HS-27A (cell line): ENCODE data around the gene ZNF544.
"Not testable (repeated sequence)": the region's sequence is repeated elsewhere in the genome, so short reads cannot be mapped to it uniquely, and the experiment has no call there.

Experiments
- DNase-seq: peaks from one replicate; pipeline ENCODE4 v3.0.0-alpha.2; 2012; ENCODE audit warnings: low read depth, missing footprints

ZNF544 gene

DNA sequence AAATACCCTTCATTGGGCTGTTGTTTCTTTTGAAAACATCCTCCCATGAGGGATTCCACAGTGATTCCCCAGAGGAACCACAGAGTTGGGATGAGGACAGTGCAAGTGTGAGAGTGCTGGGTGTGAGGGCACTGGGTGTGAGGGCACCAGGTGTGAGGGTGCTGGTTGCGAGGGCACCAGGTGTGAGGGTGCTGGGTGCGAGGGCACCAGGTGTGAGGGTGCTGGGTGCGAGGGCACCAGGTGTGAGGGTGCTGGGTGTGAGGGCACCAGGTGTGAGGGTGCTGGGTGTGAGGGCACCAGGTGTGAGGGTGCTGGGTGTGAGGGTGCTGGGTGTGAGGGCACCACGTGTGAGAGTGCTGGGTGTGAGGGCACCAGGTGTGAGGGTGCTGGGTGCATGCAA, 29.5 kb downstream of the ZNF544 start:
- DNase-seq = not testable (repeated sequence)

DNA sequence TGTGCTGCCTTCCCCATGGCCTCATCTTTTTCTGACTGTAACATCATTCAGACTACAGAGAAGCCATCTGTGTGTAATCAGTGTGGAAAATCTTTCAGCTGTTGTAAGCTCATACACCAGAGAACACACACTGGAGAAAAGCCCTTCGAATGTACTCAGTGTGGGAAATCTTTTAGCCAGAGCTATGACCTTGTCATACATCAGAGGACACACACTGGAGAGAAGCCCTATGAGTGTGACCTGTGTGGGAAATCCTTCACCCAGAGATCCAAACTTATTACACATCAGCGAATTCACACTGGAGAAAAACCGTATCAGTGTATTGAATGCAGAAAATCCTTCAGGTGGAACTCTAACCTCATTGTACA, 32.9 kb downstream of the ZNF544 start:
- DNase-seq = no peak

DNA sequence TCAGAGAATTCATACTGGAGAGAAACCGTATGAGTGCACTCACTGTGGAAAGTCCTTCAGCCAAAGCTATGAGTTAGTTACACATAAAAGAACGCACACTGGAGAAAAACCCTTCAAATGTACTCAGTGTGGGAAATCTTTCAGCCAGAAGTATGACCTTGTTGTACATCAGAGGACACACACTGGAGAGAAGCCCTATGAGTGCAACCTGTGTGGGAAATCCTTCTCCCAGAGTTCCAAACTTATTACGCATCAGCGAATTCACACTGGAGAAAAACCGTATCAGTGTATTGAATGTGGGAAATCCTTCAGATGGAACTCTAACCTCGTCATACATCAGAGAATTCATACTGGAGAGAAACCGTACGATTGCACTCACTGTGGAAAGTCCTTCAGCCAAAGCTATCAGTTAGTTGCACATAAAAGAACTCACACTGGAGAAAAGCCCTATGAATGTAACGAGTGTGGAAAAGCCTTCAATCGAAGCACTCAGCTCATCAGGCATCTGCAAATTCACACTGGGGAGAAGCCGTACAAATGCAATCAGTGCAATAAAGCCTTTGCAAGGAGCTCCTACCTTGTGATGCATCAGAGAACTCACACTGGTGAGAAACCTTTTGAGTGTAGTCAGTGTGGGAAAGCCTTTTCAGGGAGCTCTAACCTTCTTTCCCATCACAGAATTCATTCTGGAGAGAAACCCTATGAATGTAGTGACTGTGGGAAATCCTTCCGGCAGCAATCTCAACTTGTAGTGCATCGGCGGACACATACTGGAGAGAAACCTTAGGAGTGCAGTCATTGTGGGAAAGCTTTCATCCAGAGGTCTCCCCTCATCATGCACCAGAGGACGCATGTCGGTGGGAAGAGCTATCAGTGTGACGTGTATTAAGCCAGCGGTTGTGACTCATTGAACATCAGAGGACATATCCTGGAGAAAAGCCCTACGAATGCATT, 33.5 kb downstream of the ZNF544 start:
- no peak for DNase-seq

DNA sequence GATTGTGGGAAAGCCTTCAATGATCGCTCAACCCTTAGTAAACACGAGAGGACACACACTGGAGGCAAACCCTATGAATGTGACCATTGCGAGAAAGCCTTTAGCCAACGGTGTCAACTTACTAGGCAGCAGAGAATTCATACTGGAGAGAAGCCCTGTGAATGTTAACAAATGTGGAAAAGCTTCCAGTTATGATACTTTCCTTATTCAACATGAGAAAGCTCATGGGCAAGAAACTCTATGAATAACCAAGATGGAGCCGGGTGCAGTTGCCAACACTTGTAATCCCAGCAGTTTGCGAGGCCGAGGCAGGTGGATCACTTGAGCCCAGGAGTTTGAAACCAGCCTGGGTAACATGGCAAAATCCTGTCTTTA, 34.2 kb downstream of the ZNF544 start:
- no peak for DNase-seq

DNA sequence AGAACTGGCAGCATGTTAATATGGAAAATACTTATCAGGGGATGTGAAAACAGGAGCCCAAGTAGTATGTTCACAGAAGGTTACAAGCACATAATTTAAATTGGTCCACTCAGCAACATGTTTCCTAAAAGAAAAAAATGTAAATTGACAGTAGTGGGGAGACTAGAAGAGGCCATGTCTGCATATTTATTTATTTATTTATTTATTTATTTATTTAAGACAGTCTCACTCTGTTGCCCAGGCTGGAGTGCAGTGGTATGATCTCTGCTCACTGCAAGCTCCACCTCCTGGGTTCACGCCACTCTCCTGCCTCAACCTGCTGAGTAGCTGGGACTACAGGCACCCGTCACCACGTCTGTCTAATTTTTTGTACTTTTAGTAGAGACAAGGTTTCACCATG, 36.4 kb downstream of the ZNF544 start:
- no peak for DNase-seq

DNA sequence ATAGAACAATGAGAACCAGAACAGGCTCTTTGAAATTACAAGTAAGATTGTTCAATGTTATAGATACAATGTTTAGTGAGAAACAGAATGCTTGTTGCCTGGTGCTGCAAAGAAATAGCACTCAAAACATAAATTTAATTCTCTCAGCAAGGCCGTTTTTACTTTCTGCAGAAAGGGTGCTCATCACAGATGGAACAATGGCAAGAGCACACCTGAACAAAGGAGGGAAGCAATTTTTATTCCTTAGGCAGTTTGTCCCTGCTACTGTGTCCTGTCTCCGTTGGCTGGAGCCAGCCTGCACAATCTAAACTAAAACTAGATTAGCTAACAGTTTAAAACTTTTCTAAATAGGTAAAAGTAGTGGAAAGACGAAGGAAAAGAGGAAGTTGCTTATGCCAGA, 39.6 kb downstream of the ZNF544 start:
- DNase-seq = no peak

DNA sequence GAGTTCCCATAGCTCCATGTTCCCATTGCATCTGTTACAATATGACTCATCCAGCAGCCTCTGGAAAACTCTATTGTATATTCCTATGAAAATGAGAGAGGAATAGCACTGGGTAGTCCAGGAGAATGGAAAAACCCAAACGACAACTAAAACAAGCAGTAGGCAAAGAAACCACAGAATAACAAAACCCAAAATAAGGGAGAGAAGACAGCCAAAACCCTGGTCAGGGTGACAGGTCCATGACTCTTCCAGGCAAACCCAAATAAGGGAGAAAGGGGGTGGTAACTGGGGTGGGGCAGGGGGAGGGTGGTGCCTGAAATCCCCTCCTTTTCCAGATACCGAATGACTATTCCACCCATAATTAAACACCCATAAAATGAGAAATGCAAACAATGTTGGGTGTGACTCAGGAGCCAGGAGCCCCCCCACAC, 46.1 kb downstream of the ZNF544 start:
- no peak for DNase-seq

DNA sequence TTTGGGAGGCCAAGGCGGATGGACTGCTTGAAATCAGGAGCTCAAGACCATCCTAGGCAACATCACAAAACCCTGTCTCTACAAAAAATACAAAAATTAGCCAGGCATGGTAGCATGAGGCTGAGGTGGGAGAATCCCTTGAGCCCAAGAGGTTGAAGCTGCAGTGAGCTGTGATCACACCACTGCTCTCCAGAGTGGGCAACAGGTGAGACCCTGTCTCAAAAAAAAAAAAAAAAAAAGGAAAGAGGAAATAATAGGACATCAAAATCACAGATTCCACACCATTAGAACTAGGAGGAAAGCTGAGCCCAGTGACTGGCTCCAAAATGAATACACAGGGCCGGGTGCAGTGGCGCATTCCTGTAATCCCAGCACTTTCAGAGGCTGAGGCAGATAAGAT, 46.9 kb downstream of the ZNF544 start:
- no peak for DNase-seq

DNA sequence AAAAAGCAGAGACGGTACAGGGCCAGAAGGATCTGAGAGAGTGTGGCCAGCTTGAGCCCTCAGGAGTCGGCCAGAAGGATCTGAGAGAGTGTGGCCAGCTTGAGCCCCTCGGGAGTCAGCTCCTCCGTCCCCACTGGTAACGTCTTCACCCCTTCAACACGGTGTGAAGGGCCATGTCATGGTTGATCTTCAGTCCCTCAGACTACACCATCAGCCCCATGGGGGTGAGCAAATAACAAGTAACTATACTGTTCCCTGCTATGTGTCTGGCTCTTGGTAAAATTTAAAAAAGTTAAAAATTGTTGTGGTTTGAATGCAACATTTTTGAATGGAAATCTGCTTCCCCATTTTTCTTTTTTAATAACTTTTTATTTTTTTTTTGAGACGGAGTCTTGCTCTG, 48.5 kb downstream of the ZNF544 start:
- no peak for DNase-seq

DNA sequence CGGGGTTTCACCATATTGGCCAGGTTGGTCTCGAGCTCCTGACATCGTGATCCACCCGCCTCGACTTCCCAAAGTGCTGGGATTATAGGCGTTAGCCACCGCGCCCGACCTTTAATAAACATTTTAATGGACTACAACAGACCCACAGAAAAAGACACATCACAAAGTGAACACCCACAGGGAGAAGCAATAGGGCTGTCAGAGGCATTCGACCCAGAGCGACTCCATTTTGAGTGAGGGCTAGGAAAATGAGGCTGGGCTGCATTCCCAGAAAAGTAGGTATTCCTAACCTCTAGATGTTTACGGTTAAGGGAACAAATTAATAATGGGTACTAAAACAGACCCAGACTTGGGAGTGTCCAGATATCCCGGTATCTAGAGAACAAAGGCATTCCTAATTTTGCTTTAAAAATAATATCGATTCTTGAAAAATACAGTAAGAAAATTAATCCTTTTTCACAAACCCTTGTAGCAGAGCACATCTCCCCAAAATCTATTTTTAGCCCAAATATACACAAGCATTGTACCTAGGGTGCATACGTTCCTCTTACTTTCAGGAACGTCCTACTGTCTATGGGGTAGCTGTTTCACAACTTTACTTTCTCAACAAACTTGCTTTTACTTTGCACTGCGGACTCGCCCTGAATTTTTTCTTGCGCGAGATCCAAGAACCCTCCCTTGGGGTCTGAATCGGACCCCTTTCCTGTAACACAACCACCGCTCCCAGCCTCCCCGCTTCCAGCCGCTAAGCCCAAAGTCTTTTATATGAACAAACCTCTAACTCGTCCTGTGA, 49.2 kb downstream of the ZNF544 start:
- DNase-seq = no peak

DNA sequence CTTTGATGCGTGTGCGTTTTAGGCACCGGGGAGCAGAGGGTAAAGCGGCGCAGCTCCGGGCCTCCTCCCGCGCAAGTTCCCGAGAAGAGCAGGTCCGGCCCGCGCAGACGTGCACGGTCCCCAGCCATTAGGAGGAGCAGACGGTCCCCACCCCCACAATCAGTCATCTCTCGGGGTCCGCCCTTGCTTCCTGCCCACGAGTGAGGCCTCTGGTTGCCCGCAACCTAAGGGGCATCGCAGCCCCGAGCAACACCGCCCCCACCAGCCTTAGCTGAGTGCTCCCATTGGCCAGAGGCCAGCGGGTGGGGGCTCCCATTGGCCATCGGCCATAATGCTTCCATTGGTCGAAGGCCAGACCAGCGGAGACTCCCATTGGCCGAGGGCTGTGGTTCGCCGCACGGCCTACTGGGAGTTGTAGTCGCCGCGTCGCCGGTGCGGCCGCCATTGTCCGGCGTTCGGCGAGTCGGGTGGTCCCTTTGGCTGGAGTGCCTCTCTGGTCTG, 49.9 kb downstream of the ZNF544 start, which contains the start of gene ZNF8:
ZNF8 (plus strand) TSS at position 415 of the 501 bp plus-strand sequence. CDS start 127 bp downstream, outside the sequence.
- peak; percentile 95 for DNase-seq

DNA sequence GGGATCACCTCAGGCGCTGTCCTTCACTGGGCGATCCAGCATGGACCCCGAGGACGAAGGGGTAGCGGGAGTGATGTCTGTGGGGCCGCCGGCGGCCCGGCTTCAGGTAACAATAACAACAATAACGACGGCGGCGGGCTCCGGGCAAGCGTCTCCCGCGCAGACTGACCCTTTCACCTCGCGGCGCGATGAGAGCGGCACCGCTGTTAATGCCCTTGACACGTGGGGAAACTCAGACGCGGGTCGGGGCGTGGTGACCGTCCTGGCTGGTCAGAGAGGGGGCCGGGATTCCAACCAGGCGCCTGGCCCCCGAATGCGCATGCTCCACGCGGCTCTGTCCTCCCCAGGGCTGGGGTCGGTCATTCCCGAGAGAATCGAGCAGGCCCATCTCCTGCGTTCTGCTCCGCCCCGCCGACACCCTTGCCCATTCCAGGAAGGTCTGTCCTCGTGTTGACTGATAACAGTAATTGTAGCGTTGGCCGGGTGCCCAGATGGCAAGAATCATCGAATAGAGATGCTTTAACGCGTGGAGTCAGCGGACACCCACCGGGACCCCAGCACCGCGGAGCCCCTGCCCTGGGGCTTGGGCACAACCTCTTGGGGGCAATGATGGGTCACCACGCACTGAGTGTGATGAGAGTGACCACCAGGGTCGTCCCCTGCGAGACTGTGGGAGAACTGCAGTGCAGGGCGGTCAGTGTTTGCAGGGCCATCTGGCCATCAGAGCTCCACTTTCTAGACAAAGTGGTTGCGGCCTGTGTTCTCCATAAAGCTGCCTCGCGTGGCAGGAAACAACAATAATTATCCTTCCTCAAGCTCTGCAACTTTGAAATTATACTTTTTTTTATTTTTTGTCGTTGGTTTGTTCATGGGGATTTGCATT, 50.6 kb downstream of the ZNF544 start:
- peak; percentile 31 for DNase-seq

DNA sequence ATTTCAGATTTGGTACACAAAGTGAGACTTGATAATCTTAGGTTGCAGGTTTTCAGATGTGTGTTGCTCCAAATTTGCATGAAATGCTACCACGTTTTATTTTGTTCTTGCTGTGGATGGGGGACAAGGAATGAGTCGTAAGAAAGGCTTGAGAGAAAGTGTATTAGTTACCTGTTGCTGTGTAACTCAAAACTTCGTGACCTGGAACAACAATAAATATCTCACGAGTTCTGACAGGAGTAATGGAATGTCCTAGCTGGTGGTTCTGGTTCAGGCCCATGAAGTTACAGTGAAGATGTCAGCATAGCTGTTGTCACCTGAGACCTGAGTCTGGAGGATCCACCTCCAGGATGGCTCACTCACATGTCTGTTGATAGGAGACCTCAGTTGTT, 51.2 kb downstream of the ZNF544 start:
- no peak for DNase-seq

DNA sequence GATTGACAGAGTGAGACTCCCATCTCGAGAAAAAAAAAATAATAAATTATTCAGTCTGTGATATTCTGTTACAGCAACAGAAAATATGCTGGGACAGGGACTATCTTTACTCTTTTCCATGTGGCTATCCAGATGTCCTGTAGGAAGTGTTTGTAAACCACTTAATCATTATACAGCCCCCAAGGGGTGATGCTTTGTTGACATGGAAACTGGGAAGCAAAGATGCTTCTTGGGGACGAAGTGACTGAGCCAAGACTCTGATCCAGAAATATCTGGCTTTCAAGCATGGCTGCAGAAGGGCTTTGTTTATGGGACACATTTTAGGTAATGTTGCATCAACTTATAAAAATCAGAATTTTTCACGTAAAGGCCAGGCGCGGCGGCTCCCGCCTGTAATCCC, 55.5 kb downstream of the ZNF544 start:
- DNase-seq = no peak

DNA sequence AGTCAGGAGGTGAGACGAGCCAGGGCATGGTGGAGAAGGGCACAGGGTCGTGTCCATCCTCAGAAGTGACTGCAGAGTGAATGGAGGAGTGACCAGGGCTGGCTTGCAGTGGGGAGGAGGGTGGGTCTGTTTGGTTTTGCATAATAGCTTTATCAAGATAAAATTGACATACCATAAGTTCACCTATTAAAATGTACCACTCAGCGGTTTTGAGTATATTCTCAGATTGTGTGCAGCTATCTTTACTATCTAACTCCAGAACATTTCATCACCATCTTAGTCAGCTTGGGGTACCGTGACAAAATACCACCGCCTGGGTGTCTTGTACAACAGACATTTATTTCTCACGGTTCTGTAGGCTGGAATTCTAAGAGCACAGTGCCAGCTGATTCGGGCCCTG, 63.2 kb downstream of the ZNF544 start:
- DNase-seq = no peak

DNA sequence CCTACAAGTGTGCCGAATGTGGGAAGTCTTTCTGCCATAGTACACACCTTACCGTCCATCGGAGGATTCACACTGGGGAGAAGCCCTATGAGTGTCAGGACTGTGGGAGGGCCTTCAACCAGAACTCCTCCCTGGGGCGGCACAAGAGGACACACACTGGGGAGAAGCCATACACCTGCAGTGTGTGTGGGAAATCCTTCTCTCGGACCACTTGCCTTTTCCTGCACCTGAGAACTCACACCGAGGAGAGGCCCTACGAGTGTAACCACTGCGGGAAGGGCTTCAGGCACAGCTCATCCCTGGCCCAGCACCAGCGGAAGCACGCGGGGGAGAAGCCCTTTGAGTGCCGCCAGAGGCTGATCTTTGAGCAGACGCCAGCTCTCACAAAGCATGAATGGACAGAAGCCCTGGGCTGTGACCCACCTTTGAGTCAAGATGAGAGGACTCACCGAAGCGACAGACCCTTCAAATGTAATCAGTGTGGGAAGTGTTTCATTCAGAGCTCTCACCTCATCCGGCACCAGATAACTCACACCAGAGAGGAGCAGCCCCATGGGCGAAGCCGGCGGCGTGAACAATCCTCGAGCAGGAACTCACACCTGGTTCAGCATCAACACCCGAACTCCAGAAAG, 66.1 kb downstream of the ZNF544 start:
- DNase-seq = no peak

DNA sequence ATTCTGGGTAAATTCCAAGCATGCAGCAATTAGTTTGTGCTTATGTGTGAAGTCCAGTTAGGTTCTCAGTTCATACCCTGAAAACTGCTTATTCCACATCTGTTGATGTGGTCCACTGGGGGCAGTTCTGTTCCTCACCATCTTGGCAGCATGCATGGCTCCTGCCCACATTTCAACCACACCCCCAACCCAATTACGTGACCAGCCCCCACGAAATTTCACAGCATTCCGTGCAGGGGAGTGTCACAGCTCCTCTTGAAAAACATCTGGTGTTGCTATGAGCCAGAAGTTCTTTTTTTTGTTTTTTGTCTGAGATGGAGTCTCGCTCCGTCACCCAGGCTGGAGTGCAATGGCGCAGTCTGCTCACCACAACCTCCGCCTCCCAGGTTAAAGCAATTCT, 67.4 kb downstream of the ZNF544 start:
- DNase-seq = no peak

DNA sequence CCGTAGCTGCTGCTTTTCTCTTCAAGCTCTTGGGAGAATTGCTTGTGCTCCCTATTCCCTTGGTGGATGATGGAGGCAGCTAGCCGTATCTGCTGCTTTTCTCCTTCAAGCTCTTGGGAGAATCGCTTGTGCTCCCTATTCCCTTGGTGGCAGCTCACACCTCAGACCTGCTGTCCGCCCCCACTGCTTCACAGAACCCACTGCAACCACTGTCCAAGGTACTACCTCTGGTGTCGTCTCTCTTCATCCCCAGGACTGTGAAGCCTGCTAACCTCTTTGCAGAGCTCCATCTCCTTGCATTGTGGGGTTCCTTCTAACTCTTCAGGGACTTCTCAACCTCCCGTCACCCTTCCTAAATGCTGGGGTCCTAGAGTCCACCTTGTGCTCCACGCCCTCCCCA, 71.9 kb downstream of the ZNF544 start:
- DNase-seq = no peak

DNA sequence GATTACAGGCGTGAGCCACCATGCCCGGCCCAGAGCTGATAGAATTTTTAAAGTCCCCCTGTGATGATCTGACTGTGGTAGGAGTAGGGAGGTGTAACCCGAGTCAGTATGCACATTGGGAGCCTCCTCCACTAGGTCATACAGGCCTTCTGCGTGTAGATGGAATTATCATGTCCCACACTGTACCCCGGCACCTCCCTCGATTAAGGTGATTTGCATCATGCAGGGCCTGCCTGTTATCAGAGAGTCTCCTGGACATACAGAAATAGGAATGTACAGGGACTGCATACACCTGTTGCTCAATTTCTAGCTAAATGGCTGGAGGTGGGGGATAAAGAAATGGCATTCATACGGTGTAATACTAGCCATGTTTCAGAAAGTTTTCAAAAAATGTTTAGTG, 75.5 kb downstream of the ZNF544 start:
- no peak for DNase-seq

DNA sequence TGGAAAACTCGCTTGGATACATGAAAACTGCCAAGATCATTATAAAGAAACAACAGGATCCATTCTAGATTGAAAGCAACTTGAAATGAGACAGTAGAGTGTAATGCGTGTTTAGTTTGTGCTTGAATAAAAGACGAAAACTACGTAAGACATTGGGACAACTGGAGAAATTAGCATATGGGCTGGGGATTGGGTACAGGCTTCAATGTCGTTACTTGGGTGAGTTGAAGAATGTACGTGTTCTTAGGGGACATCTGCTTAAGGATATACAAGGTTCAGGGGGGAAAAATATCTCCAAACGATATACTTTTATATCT, 76.0 kb downstream of the ZNF544 start:
- no peak for DNase-seq

DNA sequence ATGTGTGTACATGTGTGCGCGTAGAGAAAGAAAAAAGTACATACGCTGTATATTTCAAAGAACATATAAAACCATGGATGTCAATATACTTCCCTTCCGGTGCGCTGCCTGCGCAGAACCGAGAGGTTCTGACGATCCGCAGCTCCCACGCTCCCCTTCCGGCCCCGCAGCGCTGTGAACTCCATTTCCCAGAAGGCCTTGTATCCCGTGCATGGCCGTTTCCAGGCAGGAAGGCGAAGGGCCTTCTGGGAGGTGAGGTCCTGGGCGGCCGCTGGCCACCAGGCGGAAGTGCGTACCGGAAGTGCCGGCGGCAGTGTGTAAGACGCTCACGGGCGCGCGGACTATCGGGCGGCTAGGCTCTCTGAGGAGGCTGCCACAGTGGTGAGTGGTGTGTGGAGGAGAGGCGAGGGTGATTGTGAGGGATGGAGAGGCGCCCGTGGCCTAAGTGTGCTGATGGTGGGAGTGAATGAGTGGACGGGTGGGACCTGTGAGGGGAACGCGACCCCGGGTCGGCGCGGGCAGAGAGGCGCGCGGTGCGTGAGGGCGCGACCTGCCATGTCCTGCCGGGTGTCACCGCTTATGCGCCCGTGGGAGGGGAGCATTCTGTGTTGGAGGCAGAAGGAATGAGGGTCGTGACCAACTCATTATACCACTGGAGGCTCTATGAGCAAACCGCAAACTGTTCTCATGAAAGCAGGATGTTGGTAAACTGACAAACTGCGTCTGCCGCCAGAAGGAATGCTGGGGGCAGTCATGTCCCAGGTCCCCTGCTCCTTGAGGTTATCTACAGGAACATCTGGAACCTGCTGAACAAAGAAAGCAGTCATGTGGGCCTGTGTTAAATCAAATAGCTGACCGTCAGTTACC, 76.6 kb downstream of the ZNF544 start, which contains the start of gene ERVK3-1:
ERVK3-1 (plus strand) TSS at position 313 of the 867 bp plus-strand sequence. CDS start 6,792 bp downstream, outside the sequence.
- DNase-seq = peak; percentile 90
